Tibial nerve (tissue), 4 donors: ENCODE data around the gene QKI. TPM values are rescaled to one million over a fixed set of nuclear protein-coding genes. Genes with fewer than 3 reads are reported as not detected.
A peak's percentile ranks its signal among the peaks of the same experiment; 100 is the strongest.

Experiments
- DNase-seq, 2 donors: peaks; one replicate each; pipeline ENCODE4 v3.0.0-alpha.2; 2019; ENCODE audit warnings: low spot score in 2 of 2
- H3K27ac ChIP-seq, 4 donors: fragments of 200-600 bp; sonication (generic) in 3 of 4; one replicate each; pipeline ENCODE4 v1.5.1; 2017 to 2019; ENCODE audit warnings: mild to moderate bottlenecking in 1 of 4
- H3K27me3 ChIP-seq, 2 donors: fragments of 200-600 bp; sonication (generic) in 1 of 2; one replicate each; pipeline versions ENCODE4 v1.5.1 to v1.6.0; 2017 to 2019
- H3K36me3 ChIP-seq, 3 donors: fragments of 200-600 bp; sonication (generic); one replicate each; pipeline ENCODE4 v1.5.1; 2018 to 2019
- H3K4me1 ChIP-seq, 4 donors: fragments of 200-600 bp; sonication (generic) in 3 of 4; one replicate each; pipeline ENCODE4 v1.5.1; 2017 to 2019
- H3K4me3 ChIP-seq, 4 donors: fragments of 200-600 bp; sonication (generic) in 3 of 4; one replicate each; pipeline ENCODE4 v1.5.1; 2017 to 2019; ENCODE audit warnings: mild to moderate bottlenecking in 1 of 4, moderate library complexity in 1 of 4
- H3K9me3 ChIP-seq, 4 donors: fragments of 200-600 bp; sonication (generic) in 3 of 4; one replicate each; pipeline ENCODE4 v1.5.1; 2017 to 2019
- EP300 ChIP-seq, 2 donors: sonication (generic); formaldehyde crosslinking; IDR thresholded peaks; one replicate each; pipeline ENCODE4 v1.6.1; 2017; ENCODE audit warnings: antibody characterized with exemption in 2 of 2, mild to moderate bottlenecking in 1 of 2
- POLR2A ChIP-seq, 2 donors: fragments of 450-650 bp; IDR thresholded peaks; one replicate each; pipeline ENCODE4 v1.6.1; 2017; ENCODE audit warnings: antibody characterized with exemption in 2 of 2, mild to moderate bottlenecking in 2 of 2, moderate library complexity in 2 of 2
- WGBS, 2 donors: methylation state at CpG; one replicate each; pipeline ENCODE4 v1.1.5; 2018; 5-methylcytosine and 5-hydroxymethylcytosine counted together
- total RNA-seq, 4 donors: library from RNA; depleted of rRNA; stranded (reverse); fragments of >200 nt; gene quantifications; one replicate each; pipeline ENCODE4 v1.1.0, GENCODE V29; 2016
- TF ChIP-seq, protein P1 (sequence below), 5 experiments: fragments of 200-600 bp in 3 of 5; fragments of 450-650 bp in 2 of 5; sonication (generic) in 3 of 5; IDR thresholded peaks; one replicate each; pipeline ENCODE4 v1.5.1; 2016 to 2019; ENCODE audit warnings: antibody characterized with exemption in 5 of 5, mild to moderate bottlenecking in 3 of 5, moderate library complexity in 2 of 5

The QKI gene
- total RNA-seq, 4 donors from 2014 or later = 365 to 570 (median 511) TPM

GRCh38 chr6:163457637-163458561 lies 43.4 kb downstream of the QKI start:
- no peak overlapping the region for H3K4me3 ChIP-seq
- DNase-seq = peak in 1 of 2 donors; percentile 43
- peaks cover 0 to 4% (median 0%) of the 10 kb centered on the region in 3 donors for H3K36me3 ChIP-seq
- peak overlapping the region in 2 of 4 donors; percentile 44 to 73 for H3K27ac ChIP-seq
- peak in 1 of 2 donors; percentile 77 for TF ChIP-seq EP300 (IDR thresholded peaks at IDR 0.05)
- TF ChIP-seq, protein P1, sequence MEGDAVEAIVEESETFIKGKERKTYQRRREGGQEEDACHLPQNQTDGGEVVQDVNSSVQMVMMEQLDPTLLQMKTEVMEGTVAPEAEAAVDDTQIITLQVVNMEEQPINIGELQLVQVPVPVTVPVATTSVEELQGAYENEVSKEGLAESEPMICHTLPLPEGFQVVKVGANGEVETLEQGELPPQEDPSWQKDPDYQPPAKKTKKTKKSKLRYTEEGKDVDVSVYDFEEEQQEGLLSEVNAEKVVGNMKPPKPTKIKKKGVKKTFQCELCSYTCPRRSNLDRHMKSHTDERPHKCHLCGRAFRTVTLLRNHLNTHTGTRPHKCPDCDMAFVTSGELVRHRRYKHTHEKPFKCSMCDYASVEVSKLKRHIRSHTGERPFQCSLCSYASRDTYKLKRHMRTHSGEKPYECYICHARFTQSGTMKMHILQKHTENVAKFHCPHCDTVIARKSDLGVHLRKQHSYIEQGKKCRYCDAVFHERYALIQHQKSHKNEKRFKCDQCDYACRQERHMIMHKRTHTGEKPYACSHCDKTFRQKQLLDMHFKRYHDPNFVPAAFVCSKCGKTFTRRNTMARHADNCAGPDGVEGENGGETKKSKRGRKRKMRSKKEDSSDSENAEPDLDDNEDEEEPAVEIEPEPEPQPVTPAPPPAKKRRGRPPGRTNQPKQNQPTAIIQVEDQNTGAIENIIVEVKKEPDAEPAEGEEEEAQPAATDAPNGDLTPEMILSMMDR (IDR thresholded peaks at IDR 0.05) = no peak
- TF ChIP-seq POLR2A (IDR thresholded peaks at IDR 0.05) = no peak
- no peaks in the 10 kb centered on the region for H3K9me3 ChIP-seq
- H3K4me1 ChIP-seq = peaks cover 0 to 93% (median 46%) of the 10 kb centered on the region in 4 donors
- no peaks in the 10 kb centered on the region for H3K27me3 ChIP-seq
- 59 to 60% methylated on average over 3 of the region's 3 CpGs for WGBS, 2 donors

- peaks cover 0 to 4% (median 0%) of the 10 kb centered on the region in 3 donors for H3K36me3 ChIP-seq
- H3K9me3 ChIP-seq = no peaks in the 10 kb centered on the region
- H3K27ac ChIP-seq = peak overlapping the region in 1 of 4 donors; percentile 73
- no peak overlapping the region for H3K4me3 ChIP-seq
- 70 to 78% methylated on average over 2 of the region's 2 CpGs for WGBS, 2 donors
- peaks cover 0 to 92% (median 46%) of the 10 kb centered on the region in 4 donors for H3K4me1 ChIP-seq
- no peak for TF ChIP-seq EP300 (IDR thresholded peaks at IDR 0.05)
- TF ChIP-seq, protein P1 (IDR thresholded peaks at IDR 0.05) = no peak
- TF ChIP-seq POLR2A (IDR thresholded peaks at IDR 0.05) = no peak
- DNase-seq = no peak
- H3K27me3 ChIP-seq = no peaks in the 10 kb centered on the region
Measured at GRCh38 chr6:163459007-163459406, 44.5 kb downstream of the QKI start.

DNA sequence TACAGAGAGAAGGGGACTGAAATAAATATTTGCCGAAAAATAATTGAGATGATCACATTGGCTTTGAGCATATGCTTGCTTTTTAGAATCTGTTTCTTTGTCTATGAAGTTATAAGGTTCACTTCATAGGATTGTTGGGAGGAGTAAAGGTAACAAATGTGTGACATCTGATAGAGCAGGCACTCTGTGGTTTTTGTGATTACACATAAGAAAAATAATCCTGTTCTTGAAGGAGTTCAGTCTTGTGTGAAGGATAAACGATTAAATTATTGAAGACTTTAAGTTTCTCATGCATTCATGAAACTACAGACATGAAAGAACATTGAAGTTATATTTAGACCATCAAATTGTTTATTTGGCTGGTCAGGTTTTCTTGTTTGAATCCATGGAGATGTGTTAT lies 45.0 kb downstream of the QKI start:
- WGBS, 2 donors = 46 to 47% methylated on average over 2 of the region's 2 CpGs
- peak overlapping the region in 2 of 4 donors; percentile 49 to 73 for H3K27ac ChIP-seq
- H3K4me1 ChIP-seq = peaks cover 0 to 93% (median 46%) of the 10 kb centered on the region in 4 donors

DNA sequence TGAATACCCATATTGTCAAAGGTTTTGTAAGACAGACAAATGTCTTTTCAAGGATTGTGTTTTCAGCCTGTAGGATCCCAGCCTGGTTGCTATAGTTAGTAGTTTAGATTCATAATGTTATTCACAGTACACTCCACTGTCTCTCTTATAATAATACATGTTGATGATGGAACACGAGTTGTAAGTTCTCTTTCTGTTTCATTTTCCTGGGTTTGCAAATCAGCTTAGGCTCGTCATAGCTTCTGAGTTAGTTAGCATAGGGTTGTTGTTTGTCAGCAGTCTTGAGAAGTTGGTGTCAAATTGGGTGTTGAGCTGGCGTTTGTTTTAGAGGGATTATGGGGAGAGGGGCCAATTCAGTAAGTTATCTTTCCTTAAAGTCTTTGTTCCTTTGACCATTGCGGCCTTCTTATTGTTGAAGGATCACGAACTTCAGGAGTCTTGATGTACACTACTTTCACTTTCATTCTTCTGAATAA lies 45.8 kb downstream of the QKI start:
- whole genome bisulfite sequencing, 2 donors = 10 to 18% methylated on average over 5 of the region's 5 CpGs
- Histone ChIP-seq H3K27ac (peak overlapping the region in 3 of 4 donors; percentile 49 to 74 (median 61)), H3K9me3 (no peaks in the 10 kb centered on the region)

More for the DNA sequence above, 45.0 kb downstream of the QKI start:
- DNase-seq = no peak
- Histone ChIP-seq H3K9me3 (no peaks in the 10 kb centered on the region), H3K4me3 (no peak overlapping the region), H3K36me3 (peaks cover 0 to 4% (median 0%) of the 10 kb centered on the region in 3 donors), H3K27me3 (no peaks in the 10 kb centered on the region)
- TF ChIP-seq POLR2A (IDR thresholded peaks at IDR 0.05) (no peak), EP300 (IDR thresholded peaks at IDR 0.05) (no peak)
- TF ChIP-seq, protein P1 (IDR thresholded peaks at IDR 0.05) = no peak

More for the DNA sequence above, 45.8 kb downstream of the QKI start:
- H3K36me3 ChIP-seq = peaks cover 0 to 7% (median 0%) of the 10 kb centered on the region in 3 donors
- no peak for DNase-seq
- no peaks in the 10 kb centered on the region for H3K27me3 ChIP-seq
- H3K4me1 ChIP-seq = peaks cover 0 to 93% (median 44%) of the 10 kb centered on the region in 4 donors
- TF ChIP-seq POLR2A (IDR thresholded peaks at IDR 0.05) (no peak), EP300 (IDR thresholded peaks at IDR 0.05) (peak in 1 of 2 donors; percentile 43)
- TF ChIP-seq, protein P1 (IDR thresholded peaks at IDR 0.05) = no peak
- H3K4me3 ChIP-seq = peak overlapping the region; percentile 10 to 43 (median 24)
